Left lung (tissue), 10 donors: ENCODE data around the gene C21orf58. TPM values are rescaled to one million over a fixed set of nuclear protein-coding genes. Genes with fewer than 3 reads are reported as not detected.

Experiments used
- ATAC-seq: fragments of 200-7000 bp; cut with Tn5 transposase; one replicate; pipeline ENCODE4 v1.9.1; 2020; ENCODE audit warnings: moderate library complexity
- DNase-seq, 4 donors: peaks; one replicate each; pipeline ENCODE4 v3.0.0-alpha.2; 2013 to 2020
- H3K27ac ChIP-seq, 2 donors: fragments of 200-600 bp; sonication (generic) in 1 of 2; one replicate each; pipeline versions ENCODE4 v1.5.0 to v1.8.0; 2020 to 2021
- H3K27me3 ChIP-seq, 2 donors: fragments of 200-600 bp; sonication (generic) in 1 of 2; one replicate each; pipeline versions ENCODE4 v1.5.0 to v1.8.0; 2020 to 2021
- H3K36me3 ChIP-seq, 2 donors: fragments of 200-600 bp; sonication (generic) in 1 of 2; one replicate each; pipeline versions ENCODE4 v1.5.0 to v1.8.0; 2020 to 2021
- H3K4me1 ChIP-seq, 2 donors: fragments of 200-600 bp; one replicate each; pipeline ENCODE4 v1.8.0; 2021
- H3K4me3 ChIP-seq, 2 donors: fragments of 200-600 bp; sonication (generic) in 1 of 2; one replicate each; pipeline versions ENCODE4 v1.5.0 to v1.8.0; 2020 to 2021; ENCODE audit warnings: mild to moderate bottlenecking in 1 of 2
- H3K9me3 ChIP-seq, 2 donors: fragments of 200-600 bp; sonication (generic) in 1 of 2; one replicate each; pipeline versions ENCODE4 v1.5.0 to v1.8.0; 2020 to 2021
- CTCF ChIP-seq, 2 donors: fragments of 200-600 bp; sonication (generic) in 1 of 2; IDR thresholded peaks; one replicate each; pipeline versions ENCODE4 v1.5.0 to v1.8.0; 2021; ENCODE audit warnings: antibody characterized with exemption in 2 of 2
- intact Hi-C, 2 donors: fragments of 100-400 bp; cut with DNase I; formaldehyde crosslinking; loops; one replicate each; pipeline versions ENCODE4 v1.11.2 to v1.14.2; 2022
- polyA plus RNA-seq, 6 donors: library from polyadenylated mRNA; unstranded; fragments of 120-200 nt; gene quantifications; one replicate each; pipeline ENCODE4 v1.2.1, GENCODE V29; 2013; ENCODE audit not compliant: insufficient read length in 6 of 6
- total RNA-seq, 2 donors: library from RNA; stranded (reverse); fragmentation: NEBNext Ultra II Directional; extraction: Animal tissue kit (Norgen Biotek cat#: 25700); gene quantifications; one replicate each; pipeline ENCODE4 v1.2.1, GENCODE V29; 2021
- donor health status: DM: no; HTN: yes; CAD: no.
- donor health status: DM: no; HTN: no; CAD: no.

C21orf58 gene
- total and polyA plus RNA-seq, 8 donors, result 5.8 to 24.6 (median 19.4) TPM

GRCh38 chr21:46324390-46325072, 861 bp upstream of the C21orf58 start:
- no peak for TF ChIP-seq CTCF (IDR thresholded peaks at IDR 0.05)
- Histone ChIP-seq H3K36me3 (peaks cover 0 to 30% of the 10 kb centered on the region in 2 donors), H3K9me3 (no peaks in the 10 kb centered on the region), H3K27ac (peak overlapping the region; percentile 93 to 97), H3K27me3 (no peaks in the 10 kb centered on the region), H3K4me3 (peak overlapping the region; percentile 99), H3K4me1 (peaks cover 17 to 48% of the 10 kb centered on the region in 2 donors)
- DNase-seq (peak; percentile 81 to 96 (median 90)), ATAC-seq (peak; percentile 87)
- intact Hi-C loops, result no loop called here

GRCh38 chr21:46323227-46323709, 402 bp downstream of the C21orf58 start:
- intact Hi-C loops, result no loop called here
- H3K36me3 ChIP-seq, result peaks cover 0 to 17% of the 10 kb centered on the region in 2 donors
- TF ChIP-seq CTCF (IDR thresholded peaks at IDR 0.05), result no peak
- no peaks in the 10 kb centered on the region for H3K27me3 ChIP-seq
- H3K9me3 ChIP-seq, result no peaks in the 10 kb centered on the region
- no peak for ATAC-seq
- DNase-seq, result no peak
- H3K27ac ChIP-seq, result peak overlapping the region; percentile 1 to 97
- peak overlapping the region; percentile 99 for H3K4me3 ChIP-seq
- peaks cover 17 to 50% of the 10 kb centered on the region in 2 donors for H3K4me1 ChIP-seq

- H3K27me3 ChIP-seq, result no peaks in the 10 kb centered on the region
- H3K9me3 ChIP-seq, result no peaks in the 10 kb centered on the region
- peak overlapping the region; percentile 99 for H3K4me3 ChIP-seq
- H3K27ac ChIP-seq, result peak overlapping the region; percentile 1 to 97
- intact Hi-C loops, result no loop called here
- DNase-seq (peak in 2 of 4 donors; percentile 42 to 79), ATAC-seq (no peak)
- H3K4me1 ChIP-seq, result peaks cover 17 to 50% of the 10 kb centered on the region in 2 donors
- TF ChIP-seq CTCF (IDR thresholded peaks at IDR 0.05), result no peak
- peaks cover 0 to 11% of the 10 kb centered on the region in 2 donors for H3K36me3 ChIP-seq
Observed at GRCh38 chr21:46322351-46323226, 1.1 kb downstream of the C21orf58 start.

GRCh38 chr21:46320331-46320801, 3.3 kb downstream of the C21orf58 start:
- Histone ChIP-seq H3K4me1 (peaks cover 14 to 45% of the 10 kb centered on the region in 2 donors), H3K36me3 (peaks cover 0 to 3% of the 10 kb centered on the region in 2 donors), H3K9me3 (no peaks in the 10 kb centered on the region), H3K27ac (no peak overlapping the region), H3K4me3 (no peak overlapping the region), H3K27me3 (no peaks in the 10 kb centered on the region)
- intact Hi-C loops, result no loop called here
- TF ChIP-seq CTCF (IDR thresholded peaks at IDR 0.05), result no peak
- DNase-seq (peak in 1 of 4 donors; percentile 3), ATAC-seq (no peak)

GRCh38 chr21:46319186-46319585, 4.5 kb downstream of the C21orf58 start:
- intact Hi-C loops, result no loop called here
- no peaks in the 10 kb centered on the region for H3K9me3 ChIP-seq
- no peak overlapping the region for H3K4me3 ChIP-seq
- no peak for TF ChIP-seq CTCF (IDR thresholded peaks at IDR 0.05)
- ATAC-seq, result no peak
- peaks cover 0 to 15% of the 10 kb centered on the region in 2 donors for H3K36me3 ChIP-seq
- DNase-seq, result peak in 1 of 4 donors; percentile 20
- no peaks in the 10 kb centered on the region for H3K27me3 ChIP-seq
- H3K27ac ChIP-seq, result no peak overlapping the region
- H3K4me1 ChIP-seq, result peaks cover 12 to 41% of the 10 kb centered on the region in 2 donors
